ENCODE results near the gene CATSPERZ. TPM values are rescaled to one million over a fixed set of nuclear protein-coding genes. Genes with fewer than 3 reads are reported as not detected.

The CATSPERZ gene
- total RNA-seq, 1 donor from 2014 or later, result not detected

DNA sequence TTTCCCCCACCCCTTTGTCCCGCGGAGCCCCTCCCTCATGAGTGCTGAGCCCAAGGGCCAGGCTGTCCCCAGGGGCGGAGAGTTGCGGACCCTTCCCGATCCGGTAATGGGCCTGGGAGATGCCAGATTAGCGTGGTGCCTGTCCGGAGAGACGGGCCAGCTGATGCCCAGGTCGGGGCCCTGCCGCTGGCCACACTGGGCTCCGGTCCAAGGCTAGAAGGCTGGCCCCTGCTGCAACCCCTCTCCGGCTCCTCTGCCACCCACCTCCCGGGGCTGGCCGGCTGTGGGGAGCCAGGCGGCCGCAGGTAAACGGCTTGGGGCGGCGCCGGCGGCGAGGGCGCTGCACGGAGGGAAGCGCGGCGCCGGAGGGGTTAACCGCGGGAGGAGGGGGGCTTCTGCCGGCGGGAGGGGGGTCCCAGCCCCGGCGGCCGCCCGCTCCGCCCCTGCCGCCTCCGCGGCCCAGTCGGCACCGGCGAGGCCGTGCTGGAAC, 8.9 kb upstream of the CATSPERZ start, which contains the start of gene KCNK4:
Gene KCNK4, plus strand, starts transcription at position 41 of the 490 bp plus-strand sequence. CDS start 1,717 bp downstream, outside the sequence.
- intact Hi-C loops (cut with DNase I), result no loop called here
- H3K4me3 ChIP-seq, result peak within 1 kb of the TSS; percentile 31 to 39
- no peaks in the 10 kb centered on the region for H3K9me3 ChIP-seq
- H3K27ac ChIP-seq, result no peak within 1 kb of the TSS
- no peak for DNase-seq (ENCODE audit: extremely low spot score in 2 of 2)
- H3K27me3 ChIP-seq, result peaks cover 10% of the 10 kb centered on the region
- no peaks in the 10 kb centered on the region for H3K36me3 ChIP-seq
- TF ChIP-seq POLR2A (IDR thresholded peaks at IDR 0.05) (no peak), POLR2AphosphoS5 (IDR thresholded peaks at IDR 0.05; ENCODE audit: insufficient read depth in 1 of 2, low read depth in 1 of 2) (no peak)
- TF ChIP-seq, protein P1, sequence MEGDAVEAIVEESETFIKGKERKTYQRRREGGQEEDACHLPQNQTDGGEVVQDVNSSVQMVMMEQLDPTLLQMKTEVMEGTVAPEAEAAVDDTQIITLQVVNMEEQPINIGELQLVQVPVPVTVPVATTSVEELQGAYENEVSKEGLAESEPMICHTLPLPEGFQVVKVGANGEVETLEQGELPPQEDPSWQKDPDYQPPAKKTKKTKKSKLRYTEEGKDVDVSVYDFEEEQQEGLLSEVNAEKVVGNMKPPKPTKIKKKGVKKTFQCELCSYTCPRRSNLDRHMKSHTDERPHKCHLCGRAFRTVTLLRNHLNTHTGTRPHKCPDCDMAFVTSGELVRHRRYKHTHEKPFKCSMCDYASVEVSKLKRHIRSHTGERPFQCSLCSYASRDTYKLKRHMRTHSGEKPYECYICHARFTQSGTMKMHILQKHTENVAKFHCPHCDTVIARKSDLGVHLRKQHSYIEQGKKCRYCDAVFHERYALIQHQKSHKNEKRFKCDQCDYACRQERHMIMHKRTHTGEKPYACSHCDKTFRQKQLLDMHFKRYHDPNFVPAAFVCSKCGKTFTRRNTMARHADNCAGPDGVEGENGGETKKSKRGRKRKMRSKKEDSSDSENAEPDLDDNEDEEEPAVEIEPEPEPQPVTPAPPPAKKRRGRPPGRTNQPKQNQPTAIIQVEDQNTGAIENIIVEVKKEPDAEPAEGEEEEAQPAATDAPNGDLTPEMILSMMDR (IDR thresholded peaks at IDR 0.05), result no peak
- peaks cover 26% of the 10 kb centered on the region for H3K4me1 ChIP-seq

- no peak for TF ChIP-seq POLR2AphosphoS5 (IDR thresholded peaks at IDR 0.05; ENCODE audit: insufficient read depth in 1 of 2, low read depth in 1 of 2)
- TF ChIP-seq, protein P1 (IDR thresholded peaks at IDR 0.05), result no peak
- TF ChIP-seq POLR2A (IDR thresholded peaks at IDR 0.05), result no peak
- Histone ChIP-seq H3K4me1 (peaks cover 20% of the 10 kb centered on the region), H3K27me3 (peaks cover 10% of the 10 kb centered on the region), H3K27ac (no peak overlapping the region), H3K9me3 (no peaks in the 10 kb centered on the region), H3K4me3 (peak overlapping the region; percentile 31 to 39), H3K36me3 (no peaks in the 10 kb centered on the region)
- intact Hi-C loops (cut with DNase I), result no loop called here
- no peak for DNase-seq (ENCODE audit: extremely low spot score in 2 of 2)
Observed at GRCh38 chr11:64291752-64292459, 8.3 kb upstream of the CATSPERZ start.

DNA sequence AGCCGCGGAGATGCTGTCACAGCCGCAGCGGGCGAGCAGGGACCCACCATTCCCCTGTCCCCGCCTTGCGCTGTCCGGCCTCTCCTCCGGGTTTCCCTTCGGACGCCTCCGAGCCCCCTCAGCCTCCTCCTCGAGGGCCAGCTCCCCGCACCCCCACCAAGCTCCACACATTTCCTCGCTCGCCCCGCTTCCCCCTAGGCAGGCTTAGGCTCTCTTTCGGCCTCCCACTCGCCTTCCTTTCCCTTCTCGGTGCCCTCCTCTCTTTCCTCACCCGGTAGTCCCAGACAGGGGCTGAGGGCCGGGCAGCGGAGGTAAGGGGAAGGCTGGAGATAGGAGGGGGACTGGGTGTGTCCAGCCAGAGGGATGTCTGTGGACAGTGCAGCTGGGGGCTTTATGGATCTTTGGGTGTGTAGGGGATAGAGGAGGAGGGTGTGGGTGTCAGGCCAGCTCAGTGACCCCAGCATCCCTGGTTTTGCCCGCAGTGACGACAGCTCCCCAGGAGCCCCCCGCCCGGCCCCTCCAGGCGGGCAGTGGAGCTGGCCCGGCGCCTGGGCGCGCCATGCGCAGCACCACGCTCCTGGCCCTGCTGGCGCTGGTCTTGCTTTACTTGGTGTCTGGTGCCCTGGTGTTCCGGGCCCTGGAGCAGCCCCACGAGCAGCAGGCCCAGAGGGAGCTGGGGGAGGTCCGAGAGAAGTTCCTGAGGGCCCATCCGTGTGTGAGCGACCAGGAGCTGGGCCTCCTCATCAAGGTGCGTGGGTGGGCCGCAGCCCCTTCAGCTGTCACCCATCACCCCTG, 7.5 kb upstream of the CATSPERZ start:
- Histone ChIP-seq H3K9me3 (no peaks in the 10 kb centered on the region), H3K36me3 (no peaks in the 10 kb centered on the region), H3K27ac (no peak overlapping the region), H3K27me3 (peaks cover 10% of the 10 kb centered on the region), H3K4me3 (peak overlapping the region; percentile 31 to 39), H3K4me1 (peaks cover 19% of the 10 kb centered on the region)
- TF ChIP-seq, protein P1 (IDR thresholded peaks at IDR 0.05), result no peak
- no peak for TF ChIP-seq POLR2A (IDR thresholded peaks at IDR 0.05)
- no peak for TF ChIP-seq POLR2AphosphoS5 (IDR thresholded peaks at IDR 0.05; ENCODE audit: insufficient read depth in 1 of 2, low read depth in 1 of 2)
- DNase-seq (ENCODE audit: extremely low spot score in 2 of 2), result no peak
- intact Hi-C loops (cut with DNase I), result no loop called here

DNA sequence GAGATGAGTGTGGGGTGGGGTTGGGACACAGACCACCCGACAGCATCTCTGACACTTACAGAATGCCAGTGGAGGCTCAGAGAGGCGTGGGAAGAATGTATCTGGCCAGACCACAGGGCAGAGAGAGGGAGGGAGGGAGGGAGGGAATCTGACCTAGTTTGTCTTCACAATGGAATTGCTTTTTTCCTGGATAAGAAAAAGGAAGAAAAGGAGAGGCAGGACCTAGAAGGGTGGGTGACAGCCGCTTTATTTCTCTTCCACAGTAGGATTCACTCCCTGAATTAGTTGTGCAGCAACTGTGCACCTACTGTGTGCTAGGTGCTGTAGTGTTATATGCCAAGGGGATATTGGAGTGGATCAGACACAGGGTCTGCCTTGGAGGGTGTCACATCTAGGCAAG, 5.4 kb upstream of the CATSPERZ start:
- Histone ChIP-seq H3K9me3 (no peaks in the 10 kb centered on the region), H3K36me3 (no peaks in the 10 kb centered on the region), H3K27ac (no peak overlapping the region), H3K4me1 (peaks cover 32% of the 10 kb centered on the region), H3K4me3 (no peak overlapping the region), H3K27me3 (peaks cover 10% of the 10 kb centered on the region)
- no peak for DNase-seq (ENCODE audit: extremely low spot score in 2 of 2)
- intact Hi-C loops (cut with DNase I), result loop anchor here (5.0 kb wide), 1 partner anchor 87 kb away; the partner anchor contains the start of gene FERMT3
- no peak for TF ChIP-seq POLR2A (IDR thresholded peaks at IDR 0.05)
- TF ChIP-seq, protein P1 (IDR thresholded peaks at IDR 0.05), result no peak
- TF ChIP-seq POLR2AphosphoS5 (IDR thresholded peaks at IDR 0.05; ENCODE audit: insufficient read depth in 1 of 2, low read depth in 1 of 2), result no peak
